IMR-90 (cell line): ENCODE results near the gene LSM7. TPM values are rescaled to one million over a fixed set of nuclear protein-coding genes. Genes with fewer than 3 reads are reported as not detected.
A peak's percentile ranks its signal among the peaks of the same experiment; 100 is the strongest.

Experiments used
- ATAC-seq: fragments of 200-7000 bp; cut with Tn5 transposase; 2 replicates; pipeline ENCODE4 v1.9.1; 2020; ENCODE audit warnings: low read depth, mild to moderate bottlenecking, moderate library complexity
- BruUV-seq: library from RNA; stranded (reverse); fragments of 400-500 nt; replicated peaks from 2 replicates; lab custom pipeline; 2021; lab: Mats Ljungman, UMichigan
- CTCF ChIA-PET: fragments of 300-600 bp; formaldehyde crosslinking; extraction: SDS; loops from one replicate; lab custom pipeline; 2021; ENCODE audit warnings: antibody characterized with exemption; lab: Yijun Ruan, JAX
- POLR2A ChIA-PET: fragments of 300-600 bp; sonication (Branson Sonifier 250); formaldehyde crosslinking; loops from one replicate; lab custom pipeline; 2022; ENCODE audit warnings: antibody characterized with exemption; ENCODE audit not compliant: unreplicated experiment; lab: Charles Lee
- DNase-seq: peaks from one replicate; pipeline ENCODE4 v3.0.0; 2013
- H2AFZ ChIP-seq: replicated peaks from 2 replicates; pipeline ENCODE3; 2013; ENCODE audit warnings: low read length, mild to moderate bottlenecking; ENCODE audit not compliant: poor library complexity
- H2AK5ac ChIP-seq: 2 replicates; pipeline ENCODE4 v1.6.1; 2013; ENCODE audit warnings: low read depth, low read length, inconsistent platforms
- H2AK9ac ChIP-seq: replicated peaks from 2 replicates; pipeline ENCODE3; 2013; ENCODE audit warnings: mild to moderate bottlenecking, low read depth, low read length, moderate library complexity; ENCODE audit not compliant: poor library complexity
- H2BK120ac ChIP-seq: 2 replicates; pipeline ENCODE4 v1.6.1; 2013; ENCODE audit warnings: low read depth, low read length, inconsistent platforms
- H2BK15ac ChIP-seq: 3 replicates; pipeline ENCODE4 v1.6.1; 2013; ENCODE audit warnings: low read depth, low read length, inconsistent platforms
- H2BK20ac ChIP-seq: 2 replicates; pipeline ENCODE4 v1.6.1; 2013; ENCODE audit warnings: low read depth, mild to moderate bottlenecking, inconsistent platforms, low read length, moderate library complexity
- H2BK5ac ChIP-seq: 2 replicates; pipeline ENCODE4 v1.6.1; 2013; ENCODE audit warnings: mild to moderate bottlenecking, low read depth, low read length, inconsistent platforms; ENCODE audit not compliant: poor library complexity, severe bottlenecking
- H3K14ac ChIP-seq: replicated peaks from 2 replicates; pipeline ENCODE4 v1.6.1; 2013; ENCODE audit warnings: low read depth, low read length, inconsistent platforms
- H3K18ac ChIP-seq: 2 replicates; pipeline ENCODE4 v1.6.1; 2013; ENCODE audit warnings: low read depth, low read length, control low read depth
- H3K23ac ChIP-seq: 2 replicates; pipeline ENCODE4 v1.6.1; 2013; ENCODE audit warnings: low read depth, low read length, inconsistent platforms
- H3K27ac ChIP-seq: 2 replicates; pipeline ENCODE4 v1.5.1; 2013; ENCODE audit warnings: mild to moderate bottlenecking, control low read depth, low read length; ENCODE audit not compliant: insufficient read depth
- H3K27me3 ChIP-seq: 2 replicates; pipeline ENCODE4 v1.6.1; 2013; ENCODE audit warnings: low read length; ENCODE audit not compliant: control insufficient read depth, insufficient read depth
- H3K36me3 ChIP-seq: 2 replicates; pipeline ENCODE4 v1.6.1; 2013; ENCODE audit warnings: low read length, mixed read lengths; ENCODE audit not compliant: control insufficient read depth, insufficient read depth
- H3K4ac ChIP-seq: 2 replicates; pipeline ENCODE4 v1.6.1; 2013; ENCODE audit warnings: low read depth, low read length, inconsistent platforms
- H3K4me1 ChIP-seq: 2 replicates; pipeline ENCODE4 v1.6.1; 2013; ENCODE audit warnings: low read length, mixed read lengths; ENCODE audit not compliant: control insufficient read depth, insufficient read depth
- H3K4me2 ChIP-seq: 2 replicates; pipeline ENCODE4 v1.6.1; 2013; ENCODE audit warnings: low read depth, mild to moderate bottlenecking, control low read depth, low read length, moderate library complexity
- H3K4me3 ChIP-seq: 2 replicates; pipeline ENCODE4 v1.5.1; 2013; ENCODE audit warnings: low read depth, mild to moderate bottlenecking, control low read depth, low read length, moderate library complexity; ENCODE audit not compliant: insufficient read depth
- H3K56ac ChIP-seq: 2 replicates; pipeline ENCODE4 v1.6.1; 2013; ENCODE audit warnings: low read length, inconsistent platforms; ENCODE audit not compliant: insufficient read depth; ENCODE audit errors: extremely low read depth
- H3K79me1 ChIP-seq, 2 experiments: 2 replicates each; pipeline ENCODE4 v1.6.1; 2013; ENCODE audit warnings: low read length in 2 of 2, inconsistent platforms in 1 of 2, low read depth in 1 of 2
- H3K9ac ChIP-seq: 2 replicates; pipeline ENCODE4 v1.6.1; 2013; ENCODE audit warnings: low read depth, low read length, control low read depth
- H3K9me1 ChIP-seq: 2 replicates; pipeline ENCODE4 v1.6.1; 2013; ENCODE audit warnings: low read length, inconsistent platforms; ENCODE audit not compliant: insufficient read depth
- H3K9me3 ChIP-seq: 2 replicates; pipeline ENCODE4 v1.6.1; 2013; ENCODE audit warnings: low read length; ENCODE audit not compliant: control insufficient read depth, insufficient read depth
- H4K20me1 ChIP-seq: 2 replicates; pipeline ENCODE4 v1.6.1; 2013; ENCODE audit warnings: low read length, inconsistent platforms; ENCODE audit not compliant: insufficient read depth
- H4K5ac ChIP-seq: 2 replicates; pipeline ENCODE4 v1.6.1; 2013; ENCODE audit warnings: mild to moderate bottlenecking, low read depth, low read length, control low read depth
- H4K8ac ChIP-seq, 2 experiments: 2 replicates each; pipeline ENCODE4 v1.6.1; 2013; ENCODE audit warnings: low read depth in 2 of 2, low read length in 2 of 2, control low read depth in 1 of 2, inconsistent platforms in 1 of 2
- H4K91ac ChIP-seq: 2 replicates; pipeline ENCODE4 v1.6.1; 2013; ENCODE audit warnings: low read depth, low read length, inconsistent platforms; ENCODE audit not compliant: insufficient read depth
- CHD1 ChIP-seq: IDR thresholded peaks from 2 replicates; pipeline ENCODE4 v1.6.1; 2012; ENCODE audit warnings: low read depth, low read length, improper control_type of control experiment
- ELK1 ChIP-seq: fragments of 150-350 bp; IDR thresholded peaks from 2 replicates; pipeline ENCODE4 v1.6.1; 2016; ENCODE audit warnings: low read depth, mild to moderate bottlenecking, low read length, moderate library complexity, borderline replicate concordance
- MXI1 ChIP-seq: IDR thresholded peaks from 2 replicates; pipeline ENCODE4 v1.6.1; 2012; ENCODE audit warnings: low read depth, mild to moderate bottlenecking, low read length, moderate library complexity, borderline replicate concordance
- NFE2L2 ChIP-seq: fragments of 150-350 bp; IDR thresholded peaks from 2 replicates; pipeline ENCODE4 v1.6.1; 2016; ENCODE audit warnings: low read depth, mild to moderate bottlenecking, low read length
- RAD21 ChIP-seq: IDR thresholded peaks from 2 replicates; pipeline ENCODE4 v1.6.1; 2012; ENCODE audit warnings: low read length, improper control_type of control experiment
- RCOR1 ChIP-seq: IDR thresholded peaks from 2 replicates; pipeline ENCODE4 v1.6.1; 2012; ENCODE audit warnings: mild to moderate bottlenecking, low read length, improper control_type of control experiment; ENCODE audit not compliant: insufficient replicate concordance
- RFX5 ChIP-seq: IDR thresholded peaks from 2 replicates; pipeline ENCODE4 v1.8.0; 2012; ENCODE audit warnings: low read depth, mild to moderate bottlenecking, low read length, moderate library complexity
- WGBS, 2 experiments: methylation state at CpG; one replicate each; pipeline versions ENCODE4 v1.1.5 to v1.1.7; 2013; ENCODE audit warnings: missing lambda C conversion rate in 2 of 2; ENCODE audit not compliant: insufficient read length in 1 of 2; ENCODE audit errors: extremely low coverage in 2 of 2; 5-methylcytosine and 5-hydroxymethylcytosine counted together
- dilution Hi-C: fragments of 300-500 bp; cut with HindIII; formaldehyde crosslinking; loops from one replicate; pipeline ENCODE4 v1.14.3; 2018; ENCODE audit warnings: low sequenced_read_pairs; ENCODE audit not compliant: unreplicated experiment
- in situ Hi-C: fragments of 300-500 bp; cut with MboI; formaldehyde crosslinking; loops from 3 replicates; pipeline ENCODE4 v1.14.3; 2019; ENCODE audit warnings: low sequenced_read_pairs, inconsistent platforms, mixed read lengths
- intact Hi-C: fragments of 100-400 bp; cut with micrococcal nuclease; formaldehyde crosslinking; loops from 2 replicates; pipeline ENCODE4 v1.10.0; 2022
- polyA plus RNA-seq, 3 experiments: library from polyadenylated mRNA; depleted of rRNA; stranded (reverse); fragments of >200 nt; gene quantifications; 2 replicates each; pipeline ENCODE4 v1.2.3, GENCODE V29; 2012; ENCODE audit warnings: low replicate concordance in 1 of 3
- total RNA-seq: library from RNA; depleted of rRNA; stranded (reverse); fragments of >200 nt; gene quantifications from 2 replicates; pipeline ENCODE4 v1.2.3, GENCODE V29; 2012

LSM7 gene
- total and polyA plus RNA-seq, 2 of the 4 experiments (the other 2 are of a cell fraction): 145 to 708 TPM

DNA sequence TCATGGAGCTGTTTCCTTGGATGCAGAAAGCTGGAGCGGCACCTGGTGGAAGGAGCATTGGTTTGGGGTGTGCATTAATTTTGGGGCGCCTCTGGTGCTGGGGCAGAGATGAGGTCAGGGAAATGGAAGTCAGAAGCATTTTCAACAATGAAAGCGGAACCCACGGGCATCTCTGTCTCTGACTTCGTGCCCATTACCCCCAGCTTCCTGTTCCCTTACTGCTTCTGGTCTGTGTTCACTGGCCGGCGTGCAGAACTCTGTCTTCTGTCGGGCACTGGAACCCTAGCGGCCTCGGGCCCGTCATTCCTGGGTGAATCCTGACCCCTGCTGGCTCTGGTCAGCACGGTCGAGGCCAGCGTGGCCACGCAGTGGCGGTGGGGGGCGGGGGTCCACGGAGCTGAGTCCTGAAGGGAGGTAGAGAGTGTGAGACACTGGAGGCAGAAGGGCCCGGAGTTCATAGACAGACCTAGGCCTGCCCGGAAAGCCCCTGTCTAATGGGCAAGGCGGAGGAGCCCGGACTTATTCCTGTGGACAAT lies 12.5 kb downstream of the LSM7 start (continued):
- no peak for TF ChIP-seq RCOR1

- Histone ChIP-seq H3K9ac (no peak overlapping the region), H3K27me3 (peaks cover 9% of the 10 kb centered on the region), H4K91ac (no peak overlapping the region), H4K8ac (no peak overlapping the region), H4K5ac (no peak overlapping the region), H3K4me2 (no peak overlapping the region), H2BK20ac (no peak overlapping the region), H4K20me1 (no peaks in the 10 kb centered on the region; the same call in 1 of the 2 replicates), H2BK120ac (no peak overlapping the region), H3K18ac (no peak overlapping the region), H3K9me1 (no peaks in the 10 kb centered on the region), H3K79me1 (no peaks in the 10 kb centered on the region), H2BK5ac (no peak overlapping the region), H2AFZ (peak overlapping the region; percentile 82), H3K9me3 (peaks cover 3% of the 10 kb centered on the region), H3K56ac (no peak overlapping the region), H2AK9ac (no peak overlapping the region), H2BK15ac (no peak overlapping the region), H3K36me3 (no peaks in the 10 kb centered on the region), H3K14ac (no peak overlapping the region), H3K27ac (no peak overlapping the region), H3K4me3 (no peak overlapping the region), H3K4me1 (no peaks in the 10 kb centered on the region), H3K23ac (no peak overlapping the region), H2AK5ac (0 out of 2 replicates have a peak overlapping the region, but pooled peaks have one; percentile 24), H3K4ac (no peak overlapping the region)
- 76% methylated on average over 4 of the region's 7 CpGs; no CpG with 5 or more reads in 1 of the 2 experiments for WGBS, 2 experiments
- TF ChIP-seq NFE2L2 (no peak), CHD1 (no peak), RFX5 (no peak), RAD21 (no peak), ELK1 (no peak), MXI1 (no peak)
- intact Hi-C loops: no loop called here
- DNase-seq (no peak), ATAC-seq (no peak)
- ChIA-PET CTCF (interaction anchor here (0.8 to 1.5 kb wide), 9 partner anchors 19 to 163 kb away, joined by 3 to 6 read pairs (median 4); partner anchors contain the start of gene DOT1L), POLR2A (interaction anchor here (0.6 kb wide), 1 partner anchor 76 kb away, joined by 4 read pairs; no protein-coding TSS in a partner anchor)
- in situ Hi-C loops: loop anchor here (10.0 kb wide), 1 partner anchor 160 kb away; the partner anchor contains the start of gene AP3D1
- no TSS peak for BruUV-seq
- dilution Hi-C loops: no loop called here
These were observed 13.1 kb downstream of the LSM7 start for GRCh38 chr19:2315121-2315817.
